IMR-90 (cell line): ENCODE data around the gene SGPL1. TPM values are rescaled to one million over a fixed set of nuclear protein-coding genes. Genes with fewer than 3 reads are reported as not detected.

Source experiments
- ATAC-seq: fragments of 200-7000 bp; cut with Tn5 transposase; 2 replicates; pipeline ENCODE4 v1.9.1; 2020; ENCODE audit warnings: low read depth, mild to moderate bottlenecking, moderate library complexity
- BruUV-seq: library from RNA; stranded (reverse); fragments of 400-500 nt; replicated peaks from 2 replicates; lab custom pipeline; 2021; lab: Mats Ljungman, UMichigan
- CTCF ChIA-PET: fragments of 300-600 bp; formaldehyde crosslinking; extraction: SDS; loops from one replicate; lab custom pipeline; 2021; ENCODE audit warnings: antibody characterized with exemption; lab: Yijun Ruan, JAX
- POLR2A ChIA-PET: fragments of 300-600 bp; sonication (Branson Sonifier 250); formaldehyde crosslinking; loops from one replicate; lab custom pipeline; 2022; ENCODE audit warnings: antibody characterized with exemption; ENCODE audit not compliant: unreplicated experiment; lab: Charles Lee
- DNase-seq: peaks from one replicate; pipeline ENCODE4 v3.0.0; 2013
- H2AFZ ChIP-seq: replicated peaks from 2 replicates; pipeline ENCODE3; 2013; ENCODE audit warnings: low read length, mild to moderate bottlenecking; ENCODE audit not compliant: poor library complexity
- H2AK5ac ChIP-seq: 2 replicates; pipeline ENCODE4 v1.6.1; 2013; ENCODE audit warnings: low read depth, low read length, inconsistent platforms
- H2AK9ac ChIP-seq: replicated peaks from 2 replicates; pipeline ENCODE3; 2013; ENCODE audit warnings: mild to moderate bottlenecking, low read depth, low read length, moderate library complexity; ENCODE audit not compliant: poor library complexity
- H2BK120ac ChIP-seq: 2 replicates; pipeline ENCODE4 v1.6.1; 2013; ENCODE audit warnings: low read depth, low read length, inconsistent platforms
- H2BK15ac ChIP-seq: 3 replicates; pipeline ENCODE4 v1.6.1; 2013; ENCODE audit warnings: low read depth, low read length, inconsistent platforms
- H2BK20ac ChIP-seq: 2 replicates; pipeline ENCODE4 v1.6.1; 2013; ENCODE audit warnings: low read depth, mild to moderate bottlenecking, inconsistent platforms, low read length, moderate library complexity
- H2BK5ac ChIP-seq: 2 replicates; pipeline ENCODE4 v1.6.1; 2013; ENCODE audit warnings: mild to moderate bottlenecking, low read depth, low read length, inconsistent platforms; ENCODE audit not compliant: poor library complexity, severe bottlenecking
- H3K14ac ChIP-seq: replicated peaks from 2 replicates; pipeline ENCODE4 v1.6.1; 2013; ENCODE audit warnings: low read depth, low read length, inconsistent platforms
- H3K18ac ChIP-seq: 2 replicates; pipeline ENCODE4 v1.6.1; 2013; ENCODE audit warnings: low read depth, low read length, control low read depth
- H3K23ac ChIP-seq: 2 replicates; pipeline ENCODE4 v1.6.1; 2013; ENCODE audit warnings: low read depth, low read length, inconsistent platforms
- H3K27ac ChIP-seq: 2 replicates; pipeline ENCODE4 v1.5.1; 2013; ENCODE audit warnings: mild to moderate bottlenecking, control low read depth, low read length; ENCODE audit not compliant: insufficient read depth
- H3K27me3 ChIP-seq: 2 replicates; pipeline ENCODE4 v1.6.1; 2013; ENCODE audit warnings: low read length; ENCODE audit not compliant: control insufficient read depth, insufficient read depth
- H3K36me3 ChIP-seq: 2 replicates; pipeline ENCODE4 v1.6.1; 2013; ENCODE audit warnings: low read length, mixed read lengths; ENCODE audit not compliant: control insufficient read depth, insufficient read depth
- H3K4ac ChIP-seq: 2 replicates; pipeline ENCODE4 v1.6.1; 2013; ENCODE audit warnings: low read depth, low read length, inconsistent platforms
- H3K4me1 ChIP-seq: 2 replicates; pipeline ENCODE4 v1.6.1; 2013; ENCODE audit warnings: low read length, mixed read lengths; ENCODE audit not compliant: control insufficient read depth, insufficient read depth
- H3K4me2 ChIP-seq: 2 replicates; pipeline ENCODE4 v1.6.1; 2013; ENCODE audit warnings: low read depth, mild to moderate bottlenecking, control low read depth, low read length, moderate library complexity
- H3K4me3 ChIP-seq: 2 replicates; pipeline ENCODE4 v1.5.1; 2013; ENCODE audit warnings: low read depth, mild to moderate bottlenecking, control low read depth, low read length, moderate library complexity; ENCODE audit not compliant: insufficient read depth
- H3K56ac ChIP-seq: 2 replicates; pipeline ENCODE4 v1.6.1; 2013; ENCODE audit warnings: low read length, inconsistent platforms; ENCODE audit not compliant: insufficient read depth; ENCODE audit errors: extremely low read depth
- H3K79me1 ChIP-seq, 2 experiments: 2 replicates each; pipeline ENCODE4 v1.6.1; 2013; ENCODE audit warnings: low read length in 2 of 2, inconsistent platforms in 1 of 2, low read depth in 1 of 2
- H3K9ac ChIP-seq: 2 replicates; pipeline ENCODE4 v1.6.1; 2013; ENCODE audit warnings: low read depth, low read length, control low read depth
- H3K9me1 ChIP-seq: 2 replicates; pipeline ENCODE4 v1.6.1; 2013; ENCODE audit warnings: low read length, inconsistent platforms; ENCODE audit not compliant: insufficient read depth
- H3K9me3 ChIP-seq: 2 replicates; pipeline ENCODE4 v1.6.1; 2013; ENCODE audit warnings: low read length; ENCODE audit not compliant: control insufficient read depth, insufficient read depth
- H4K20me1 ChIP-seq: 2 replicates; pipeline ENCODE4 v1.6.1; 2013; ENCODE audit warnings: low read length, inconsistent platforms; ENCODE audit not compliant: insufficient read depth
- H4K5ac ChIP-seq: 2 replicates; pipeline ENCODE4 v1.6.1; 2013; ENCODE audit warnings: mild to moderate bottlenecking, low read depth, low read length, control low read depth
- H4K8ac ChIP-seq, 2 experiments: 2 replicates each; pipeline ENCODE4 v1.6.1; 2013; ENCODE audit warnings: low read depth in 2 of 2, low read length in 2 of 2, control low read depth in 1 of 2, inconsistent platforms in 1 of 2
- H4K91ac ChIP-seq: 2 replicates; pipeline ENCODE4 v1.6.1; 2013; ENCODE audit warnings: low read depth, low read length, inconsistent platforms; ENCODE audit not compliant: insufficient read depth
- CEBPB ChIP-seq: IDR thresholded peaks from 2 replicates; pipeline ENCODE4 v1.6.1; 2012; ENCODE audit warnings: low read depth, low read length, improper control_type of control experiment
- MAFK ChIP-seq: IDR thresholded peaks from 2 replicates; pipeline ENCODE4 v1.6.1; 2012; ENCODE audit warnings: low read depth, low read length, improper control_type of control experiment
- POLR2A ChIP-seq: IDR thresholded peaks from 2 replicates; pipeline ENCODE4 v1.6.1; 2012; ENCODE audit warnings: mild to moderate bottlenecking, low read depth, low read length
- RCOR1 ChIP-seq: IDR thresholded peaks from 2 replicates; pipeline ENCODE4 v1.6.1; 2012; ENCODE audit warnings: mild to moderate bottlenecking, low read length, improper control_type of control experiment; ENCODE audit not compliant: insufficient replicate concordance
- RFX5 ChIP-seq: IDR thresholded peaks from 2 replicates; pipeline ENCODE4 v1.8.0; 2012; ENCODE audit warnings: low read depth, mild to moderate bottlenecking, low read length, moderate library complexity
- WGBS, 2 experiments: methylation state at CpG; one replicate each; pipeline versions ENCODE4 v1.1.5 to v1.1.7; 2013; ENCODE audit warnings: missing lambda C conversion rate in 2 of 2; ENCODE audit not compliant: insufficient read length in 1 of 2; ENCODE audit errors: extremely low coverage in 2 of 2; 5-methylcytosine and 5-hydroxymethylcytosine counted together
- dilution Hi-C: fragments of 300-500 bp; cut with HindIII; formaldehyde crosslinking; loops from one replicate; pipeline ENCODE4 v1.14.3; 2018; ENCODE audit warnings: low sequenced_read_pairs; ENCODE audit not compliant: unreplicated experiment
- in situ Hi-C: fragments of 300-500 bp; cut with MboI; formaldehyde crosslinking; loops from 3 replicates; pipeline ENCODE4 v1.14.3; 2019; ENCODE audit warnings: low sequenced_read_pairs, inconsistent platforms, mixed read lengths
- intact Hi-C: fragments of 100-400 bp; cut with micrococcal nuclease; formaldehyde crosslinking; loops from 2 replicates; pipeline ENCODE4 v1.10.0; 2022
- polyA plus RNA-seq, 3 experiments: library from polyadenylated mRNA; depleted of rRNA; stranded (reverse); fragments of >200 nt; gene quantifications; 2 replicates each; pipeline ENCODE4 v1.2.3, GENCODE V29; 2012; ENCODE audit warnings: low replicate concordance in 1 of 3
- total RNA-seq: library from RNA; depleted of rRNA; stranded (reverse); fragments of >200 nt; gene quantifications from 2 replicates; pipeline ENCODE4 v1.2.3, GENCODE V29; 2012
- TF ChIP-seq, protein P1 (sequence below): fragments of 150-350 bp; IDR thresholded peaks from 2 replicates; pipeline ENCODE4 v1.6.1; 2017; ENCODE audit warnings: mild to moderate bottlenecking, antibody characterized with exemption, low read length, low read depth

Gene SGPL1
- total and polyA plus RNA-seq, 2 of the 4 experiments (the other 2 are of a cell fraction): 12.2 to 26.7 TPM

DNA sequence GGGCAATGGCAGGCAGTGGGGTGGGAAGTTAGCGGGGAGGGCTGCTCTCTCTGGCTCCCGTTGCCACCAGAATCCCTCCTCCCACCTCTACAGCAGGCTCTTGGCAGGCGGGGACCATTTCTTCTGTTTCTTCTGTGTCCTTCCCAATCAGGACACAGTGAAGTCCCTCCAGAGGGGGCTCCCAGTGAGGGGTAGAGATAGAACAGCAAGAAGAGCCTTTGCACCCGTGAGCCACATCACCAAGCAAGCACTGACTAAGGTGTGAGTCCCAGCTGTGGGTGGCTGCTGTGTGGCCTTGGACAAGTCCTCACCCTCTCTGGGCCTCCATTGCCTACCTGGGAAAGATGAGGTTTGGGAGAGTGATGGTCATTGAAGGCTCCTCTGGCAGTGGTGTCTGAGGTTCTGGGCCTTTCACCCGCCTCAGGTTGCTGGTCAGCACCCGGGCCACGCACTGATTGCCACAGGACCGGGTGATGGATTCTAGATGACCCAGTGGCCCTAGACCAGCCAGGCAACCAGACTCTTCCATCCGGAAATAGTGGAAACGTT lies 98.6 kb downstream of the SGPL1 start:
- DNase-seq (no peak), ATAC-seq (no peak)
- POLR2A ChIA-PET: no interaction called here
- H3K18ac ChIP-seq: no peak overlapping the region
- no peak overlapping the region for H2AFZ ChIP-seq
- no peak overlapping the region for H2BK5ac ChIP-seq
- no peaks in the 10 kb centered on the region; the same call in 1 of the 2 replicates for H4K20me1 ChIP-seq
- H3K79me1 ChIP-seq: no peaks in the 10 kb centered on the region
- peaks cover 64% of the 10 kb centered on the region; the same call in 1 of the 2 replicates for H3K27me3 ChIP-seq
- dilution Hi-C loops (no loop called here), intact Hi-C loops (no loop called here), in situ Hi-C loops (no loop called here)
- H3K14ac ChIP-seq: no peak overlapping the region
- H3K4me1 ChIP-seq: no peaks in the 10 kb centered on the region
- no peak overlapping the region for H3K9ac ChIP-seq
- H2BK15ac ChIP-seq: no peak overlapping the region
- no peak overlapping the region for H4K91ac ChIP-seq
- no peaks in the 10 kb centered on the region for H3K9me3 ChIP-seq
- no TSS peak for BruUV-seq
- no peaks in the 10 kb centered on the region for H3K36me3 ChIP-seq
- H2AK9ac ChIP-seq: no peak overlapping the region
- CTCF ChIA-PET: no interaction called here
- H3K23ac ChIP-seq: no peak overlapping the region
- H3K4me3 ChIP-seq: no peak overlapping the region
- no peak overlapping the region for H3K27ac ChIP-seq
- TF ChIP-seq MAFK: no peak
- no peak for TF ChIP-seq CEBPB
- TF ChIP-seq POLR2A: no peak
- no peak for TF ChIP-seq RFX5
- TF ChIP-seq, protein P1, sequence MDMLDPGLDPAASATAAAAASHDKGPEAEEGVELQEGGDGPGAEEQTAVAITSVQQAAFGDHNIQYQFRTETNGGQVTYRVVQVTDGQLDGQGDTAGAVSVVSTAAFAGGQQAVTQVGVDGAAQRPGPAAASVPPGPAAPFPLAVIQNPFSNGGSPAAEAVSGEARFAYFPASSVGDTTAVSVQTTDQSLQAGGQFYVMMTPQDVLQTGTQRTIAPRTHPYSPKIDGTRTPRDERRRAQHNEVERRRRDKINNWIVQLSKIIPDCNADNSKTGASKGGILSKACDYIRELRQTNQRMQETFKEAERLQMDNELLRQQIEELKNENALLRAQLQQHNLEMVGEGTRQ: no peak
- TF ChIP-seq RCOR1: no peak
- H2BK120ac ChIP-seq: no peak overlapping the region
- WGBS, 2 experiments: 52% methylated on average over 6 of the region's 10 CpGs; no CpG with 5 or more reads in 1 of the 2 experiments
- H4K5ac ChIP-seq: no peak overlapping the region
- H4K8ac ChIP-seq: no peak overlapping the region
- H2BK20ac ChIP-seq: no peak overlapping the region
- no peaks in the 10 kb centered on the region for H3K9me1 ChIP-seq
- no peak overlapping the region for H3K56ac ChIP-seq
- no peak overlapping the region for H2AK5ac ChIP-seq
- H3K4ac ChIP-seq: no peak overlapping the region
- H3K4me2 ChIP-seq: no peak overlapping the region
